Osteoblast (primary cell): ENCODE data around the gene BCS1L. TPM values are rescaled to one million over a fixed set of nuclear protein-coding genes. Genes with fewer than 3 reads are reported as not detected.

Source experiments
- DNase-seq: peaks from one replicate; pipeline ENCODE4 v3.0.0; 2011; ENCODE audit warnings: low spot score, mixed read lengths; ENCODE audit not compliant: insufficient read length; ENCODE audit errors: missing footprints
- H2AFZ ChIP-seq: 2 replicates; pipeline ENCODE4 v1.6.0; 2011; ENCODE audit warnings: mild to moderate bottlenecking, low read length
- H3K27ac ChIP-seq: 2 replicates; pipeline ENCODE4 v1.5.1; 2011; ENCODE audit warnings: mild to moderate bottlenecking, low read depth, low read length, moderate library complexity
- H3K27me3 ChIP-seq: 2 replicates; pipeline ENCODE4 v1.6.0; 2012; ENCODE audit warnings: mild to moderate bottlenecking, control low read depth, inconsistent platforms, low read length, moderate library complexity; ENCODE audit not compliant: insufficient read depth
- H3K36me3 ChIP-seq: 2 replicates; pipeline ENCODE4 v1.5.1; 2011; ENCODE audit warnings: mild to moderate bottlenecking, low read length, control low read depth, moderate library complexity; ENCODE audit not compliant: insufficient read depth
- H3K4me1 ChIP-seq: 2 replicates; pipeline ENCODE4 v1.5.1; 2011; ENCODE audit warnings: mild to moderate bottlenecking, low read length, control low read depth, moderate library complexity; ENCODE audit not compliant: insufficient read depth
- H3K4me2 ChIP-seq: 2 replicates; pipeline ENCODE4 v1.6.0; 2011; ENCODE audit warnings: mild to moderate bottlenecking, low read length; ENCODE audit not compliant: insufficient read depth
- H3K4me3 ChIP-seq: fragments of 200-600 bp; sonication (generic); 3 replicates; pipeline ENCODE4 v1.5.1; 2012; ENCODE audit warnings: mild to moderate bottlenecking, low read length, inconsistent platforms; ENCODE audit not compliant: insufficient read depth
- H3K79me2 ChIP-seq: 2 replicates; pipeline ENCODE4 v1.6.0; 2012; ENCODE audit warnings: mild to moderate bottlenecking, low read length, control low read depth, inconsistent platforms; ENCODE audit not compliant: insufficient read depth
- H3K9me3 ChIP-seq: 2 replicates; pipeline ENCODE4 v1.5.1; 2011; ENCODE audit warnings: low read depth, low read length, control low read depth
- H4K20me1 ChIP-seq: 2 replicates; pipeline ENCODE4 v1.6.0; 2012; ENCODE audit warnings: mild to moderate bottlenecking, low read length, control low read depth; ENCODE audit not compliant: insufficient read depth
- CTCF ChIP-seq: IDR thresholded peaks from 2 replicates; pipeline ENCODE4 v1.5.1; 2011; ENCODE audit warnings: mild to moderate bottlenecking, low read depth, low read length, moderate library complexity; ENCODE audit errors: extremely low read depth
- total RNA-seq: library from RNA; depleted of rRNA; stranded (reverse); fragments of >200 nt; gene quantifications from 2 replicates; pipeline ENCODE4 v1.2.3, GENCODE V29; 2012

The BCS1L gene
- total RNA-seq, 1 donor = 16.6 TPM

DNA sequence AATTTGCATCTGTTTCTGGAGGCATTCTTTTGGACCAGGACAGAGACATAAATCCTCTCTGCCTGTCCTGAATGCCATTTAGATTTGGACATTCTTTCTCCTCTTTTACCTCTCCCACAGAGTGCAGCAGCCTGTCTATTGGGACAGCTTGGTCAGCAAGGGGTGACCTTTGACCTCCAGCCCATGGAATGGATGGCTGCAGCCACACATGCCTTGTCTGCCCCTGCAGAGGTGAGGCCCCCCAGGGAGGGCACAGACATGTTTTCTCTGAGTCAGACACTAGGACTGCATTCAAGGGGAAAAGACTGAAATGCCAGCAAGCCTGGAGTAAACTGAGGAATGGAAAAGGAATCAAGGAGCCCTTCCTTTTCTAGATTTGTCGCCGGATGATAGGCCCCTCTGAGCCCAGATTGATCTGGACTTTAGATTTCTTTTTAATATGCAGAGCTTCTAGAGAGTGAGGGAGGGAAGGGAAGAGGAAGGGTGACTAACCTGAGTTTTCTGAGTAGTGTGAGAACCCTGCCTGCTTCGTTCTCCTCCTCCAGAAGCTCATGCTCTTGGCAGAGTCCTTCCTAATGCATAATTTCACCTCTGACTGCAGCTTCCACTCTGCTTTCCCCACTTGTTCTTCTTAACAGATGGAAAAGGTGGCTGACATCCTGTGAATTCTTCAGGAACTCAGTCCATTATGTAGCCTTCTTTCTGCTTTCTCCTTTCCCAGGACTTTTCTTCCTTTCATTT lies 35.1 kb downstream of the BCS1L start:
- peaks cover 23% of the 10 kb centered on the region for H3K4me1 ChIP-seq
- TF ChIP-seq CTCF = no peak
- peak overlapping the region; percentile 14 for H3K27ac ChIP-seq
- H3K9me3 ChIP-seq = no peaks in the 10 kb centered on the region
- no peaks in the 10 kb centered on the region for H3K27me3 ChIP-seq
- H3K4me2 ChIP-seq = no peak overlapping the region
- no peak overlapping the region for H3K4me3 ChIP-seq
- H3K36me3 ChIP-seq = peaks cover 74% of the 10 kb centered on the region
- H4K20me1 ChIP-seq = no peaks in the 10 kb centered on the region
- H2AFZ ChIP-seq = no peak overlapping the region
- DNase-seq = no peak
- H3K79me2 ChIP-seq = no peaks in the 10 kb centered on the region

DNA sequence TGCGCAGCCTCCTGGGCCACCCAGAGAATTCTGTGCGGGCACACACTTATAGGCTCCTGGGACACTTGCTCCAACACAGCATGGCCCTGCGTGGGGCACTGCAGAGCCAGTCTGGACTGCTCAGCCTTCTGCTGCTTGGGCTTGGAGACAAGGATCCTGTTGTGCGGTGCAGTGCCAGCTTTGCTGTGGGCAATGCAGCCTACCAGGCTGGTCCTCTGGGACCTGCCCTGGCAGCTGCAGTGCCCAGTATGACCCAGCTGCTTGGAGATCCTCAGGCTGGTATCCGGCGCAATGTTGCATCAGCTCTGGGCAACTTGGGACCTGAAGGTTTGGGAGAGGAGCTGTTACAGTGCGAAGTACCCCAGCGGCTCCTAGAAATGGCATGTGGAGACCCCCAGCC lies 39.4 kb downstream of the BCS1L start:
- Histone ChIP-seq H3K79me2 (no peaks in the 10 kb centered on the region), H2AFZ (no peak overlapping the region), H3K27me3 (no peaks in the 10 kb centered on the region), H4K20me1 (no peaks in the 10 kb centered on the region), H3K4me1 (peaks cover 9% of the 10 kb centered on the region), H3K4me2 (no peak overlapping the region), H3K9me3 (no peaks in the 10 kb centered on the region), H3K4me3 (no peak overlapping the region), H3K36me3 (peaks cover 43% of the 10 kb centered on the region), H3K27ac (no peak overlapping the region)
- no peak for DNase-seq
- no peak for TF ChIP-seq CTCF

DNA sequence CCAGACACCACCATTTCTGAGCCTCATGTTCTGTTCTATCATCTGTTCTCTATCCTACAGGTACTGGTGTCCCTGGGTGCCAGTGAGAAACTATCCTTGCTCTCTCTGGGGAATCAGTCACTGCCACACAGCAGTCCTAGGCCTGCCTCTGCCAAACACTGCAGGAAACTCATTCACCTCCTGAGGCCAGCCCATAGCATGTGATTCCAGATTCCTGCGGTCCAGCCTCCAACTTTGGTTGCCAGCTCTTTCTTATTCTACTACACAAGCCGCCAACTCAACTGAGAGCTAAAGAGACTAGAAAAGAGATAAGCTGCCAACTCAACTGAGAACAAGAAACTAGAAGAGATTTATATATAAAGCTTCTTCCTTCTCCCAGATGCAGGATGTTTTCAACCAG lies 42.3 kb downstream of the BCS1L start:
- Histone ChIP-seq H2AFZ (no peak overlapping the region), H3K27ac (no peak overlapping the region), H3K9me3 (no peaks in the 10 kb centered on the region), H3K36me3 (peaks cover 27% of the 10 kb centered on the region), H3K4me3 (no peak overlapping the region), H3K4me1 (peaks cover 2% of the 10 kb centered on the region), H3K79me2 (no peaks in the 10 kb centered on the region), H4K20me1 (no peaks in the 10 kb centered on the region), H3K4me2 (no peak overlapping the region), H3K27me3 (no peaks in the 10 kb centered on the region)
- TF ChIP-seq CTCF = no peak
- DNase-seq = no peak

DNA sequence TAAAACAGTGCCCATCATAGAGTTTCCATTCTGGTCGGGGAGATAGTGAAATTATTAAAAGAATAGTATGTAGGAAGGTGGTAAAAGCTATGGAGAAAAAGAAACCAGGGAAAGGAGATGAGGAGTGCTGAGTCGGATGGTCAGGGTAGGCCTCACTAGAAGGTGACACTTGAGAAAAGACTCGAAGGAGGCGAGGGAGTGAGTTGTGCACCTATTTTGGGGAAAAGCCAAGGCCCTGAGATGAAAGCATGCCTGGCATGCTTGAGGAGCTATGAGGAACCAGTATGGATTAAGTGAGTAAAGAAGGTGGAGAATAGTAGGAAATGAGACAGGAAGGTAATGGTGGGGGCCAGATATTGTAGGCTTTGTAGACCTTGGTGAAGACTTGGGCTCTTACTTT lies 43.9 kb downstream of the BCS1L start:
- H3K27me3 ChIP-seq = no peaks in the 10 kb centered on the region
- no peaks in the 10 kb centered on the region for H3K9me3 ChIP-seq
- H3K79me2 ChIP-seq = no peaks in the 10 kb centered on the region
- H3K27ac ChIP-seq = no peak overlapping the region
- H3K4me2 ChIP-seq = no peak overlapping the region
- H3K4me3 ChIP-seq = no peak overlapping the region
- no peak overlapping the region for H2AFZ ChIP-seq
- no peaks in the 10 kb centered on the region for H4K20me1 ChIP-seq
- H3K36me3 ChIP-seq = peaks cover 13% of the 10 kb centered on the region
- no peak for DNase-seq
- peaks cover 2% of the 10 kb centered on the region for H3K4me1 ChIP-seq
- no peak for TF ChIP-seq CTCF
